OCI-LY7 (cell line): ENCODE data around the gene MYL6.

Experiments
- CTCF ChIP-seq: fragments of 200-600 bp; sonication (generic); conservative IDR thresholded peaks from 2 replicates; pipeline ENCODE4 v1.5.1; 2014; ENCODE audit warnings: mild to moderate bottlenecking, antibody characterized with exemption, low read length, moderate library complexity, mixed read lengths
- EZH2phosphoT487 ChIP-seq: fragments of 200-600 bp; sonication (generic); IDR thresholded peaks from 2 replicates; pipeline ENCODE4 v1.6.1; 2018; ENCODE audit warnings: low read depth, borderline replicate concordance, mild to moderate bottlenecking, mixed run types, antibody characterized with exemption, low read length, moderate library complexity, mixed read lengths

DNA sequence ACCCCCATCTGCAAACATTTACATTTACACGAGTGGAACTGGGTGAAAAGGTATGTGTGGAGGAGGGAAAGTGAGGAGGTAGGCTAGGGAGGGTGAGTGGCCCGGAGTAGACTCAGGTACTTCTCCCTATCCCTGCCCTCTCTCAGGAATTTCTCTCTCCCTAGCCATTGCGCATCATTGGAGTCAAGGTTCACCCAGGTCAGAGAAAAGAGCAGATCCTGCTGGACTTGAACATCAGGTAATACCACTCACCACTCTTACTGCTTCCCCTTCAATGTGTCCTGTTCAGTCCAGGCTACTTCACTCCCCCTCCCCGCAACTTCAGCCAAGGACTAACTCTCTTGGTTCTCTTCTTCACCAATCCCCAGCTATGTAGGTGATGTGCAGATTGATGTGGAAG lies 27.3 kb upstream of the MYL6 start:
- TF ChIP-seq CTCF (no peak), EZH2phosphoT487 (no peak)
